ENCODE data around the gene VAMP4. TPM values are rescaled to one million over a fixed set of nuclear protein-coding genes. Genes with fewer than 3 reads are reported as not detected.

VAMP4 gene
- polyA plus RNA-seq, 1 of the 3 experiments (the other 2 are of a cell fraction), result 2.5 TPM

GRCh38 chr1:171754353-171754705 lies 12.5 kb upstream of the VAMP4 start:
- Histone ChIP-seq H3K4me3 (ENCODE audit: low read depth in 2 of 2, low read length in 1 of 2) (no peak overlapping the region), H3K27me3 (ENCODE audit: insufficient read depth) (no peaks in the 10 kb centered on the region), H3K79me2 (ENCODE audit: insufficient read depth) (no peaks in the 10 kb centered on the region), H3K9ac (no peak overlapping the region), H3K4me1 (ENCODE audit: control insufficient read depth in 1 of 2, insufficient read depth in 2 of 2, low read depth in 1 of 2, low read length in 1 of 2) (peaks cover 0 to 7% of the 10 kb centered on the region in 2 experiments; a peak in 2 of 4 replicates), H2AFZ (ENCODE audit: low read depth) (0 out of 2 replicates have a peak overlapping the region, but pooled peaks have one; percentile 4), H4K20me1 (ENCODE audit: insufficient read depth) (no peaks in the 10 kb centered on the region), H3K27ac (ENCODE audit: low read depth in 2 of 2, low read length in 1 of 2) (peak overlapping the region in 1 of 2 experiments; percentile 20; a peak in 1 of 4 replicates), H3K9me2 (no peaks in the 10 kb centered on the region), H3K4me2 (peak overlapping the region; percentile 2; the same call in 1 of the 2 replicates), H3K9me3 (no peaks in the 10 kb centered on the region), H3F3A (replicated peaks; ENCODE audit: insufficient read depth) (no peaks in the 10 kb centered on the region), H3K36me3 (replicated peaks in 1 of 2; ENCODE audit: control insufficient read depth in 1 of 2, insufficient read depth in 2 of 2, low read length in 1 of 2) (no peaks in the 10 kb centered on the region)
- CTCF ChIA-PET, result no interaction called here
- TF ChIP-seq MXI1 (IDR thresholded peaks at IDR 0.05; ENCODE audit: low read depth, low read length), result no peak
- TF ChIP-seq REST (IDR thresholded peaks at IDR 0.05; ENCODE audit: low read depth, low read length), result no peak
- no peak for TF ChIP-seq RAD21 (IDR thresholded peaks at IDR 0.05; ENCODE audit: low read length)
- TF ChIP-seq NFIC (IDR thresholded peaks at IDR 0.05; ENCODE audit: borderline replicate concordance), result no peak
- no peak for TF ChIP-seq YY1 (IDR thresholded peaks at IDR 0.05; ENCODE audit: low read depth)
- TF ChIP-seq EZH2phosphoT487 (IDR thresholded peaks at IDR 0.05; ENCODE audit: borderline replicate concordance, low read depth), result no peak
- TF ChIP-seq USF1 (IDR thresholded peaks at IDR 0.05; ENCODE audit: borderline replicate concordance, low read depth), result no peak
- no peak for TF ChIP-seq RXRA (IDR thresholded peaks at IDR 0.05; ENCODE audit: borderline replicate concordance, low read depth)
- no peak for TF ChIP-seq IRF3 (IDR thresholded peaks at IDR 0.05; ENCODE audit: low read depth, low read length)
- DNase-seq, result no peak
- 66% methylated on average over 4 of the region's 4 CpGs for WGBS (ENCODE audit: low lambda C conversion rate)
- POLR2A ChIA-PET, result no interaction called here

- DNase-seq, result no peak
- no peaks in the 10 kb centered on the region for H4K20me1 ChIP-seq (ENCODE audit: insufficient read depth)
- H3F3A ChIP-seq (replicated peaks; ENCODE audit: insufficient read depth), result no peaks in the 10 kb centered on the region
- POLR2A ChIA-PET, result no interaction called here
- CTCF ChIA-PET, result no interaction called here
- H3K4me3 ChIP-seq (ENCODE audit: low read depth in 2 of 2, low read length in 1 of 2), result no peak overlapping the region
- peaks cover 0 to 7% of the 10 kb centered on the region in 2 experiments; a peak in 2 of 4 replicates for H3K4me1 ChIP-seq (ENCODE audit: control insufficient read depth in 1 of 2, insufficient read depth in 2 of 2, low read depth in 1 of 2, low read length in 1 of 2)
- no peaks in the 10 kb centered on the region for H3K9me3 ChIP-seq
- H3K36me3 ChIP-seq (replicated peaks in 1 of 2; ENCODE audit: control insufficient read depth in 1 of 2, insufficient read depth in 2 of 2, low read length in 1 of 2), result no peaks in the 10 kb centered on the region
- 0 out of 2 replicates have a peak overlapping the region, but pooled peaks have one; percentile 4 for H2AFZ ChIP-seq (ENCODE audit: low read depth)
- H3K27ac ChIP-seq (ENCODE audit: low read depth in 2 of 2, low read length in 1 of 2), result peak overlapping the region in 1 of 2 experiments; percentile 20; a peak in 1 of 4 replicates
- WGBS (ENCODE audit: low lambda C conversion rate), result 42% methylated on average over 4 of the region's 4 CpGs
- no peak for TF ChIP-seq NFIC (IDR thresholded peaks at IDR 0.05; ENCODE audit: borderline replicate concordance)
- no peak overlapping the region for H3K9ac ChIP-seq
- H3K4me2 ChIP-seq, result peak overlapping the region; percentile 2; the same call in 1 of the 2 replicates
- no peaks in the 10 kb centered on the region for H3K27me3 ChIP-seq (ENCODE audit: insufficient read depth)
- no peaks in the 10 kb centered on the region for H3K79me2 ChIP-seq (ENCODE audit: insufficient read depth)
- H3K9me2 ChIP-seq, result no peaks in the 10 kb centered on the region
Observed at GRCh38 chr1:171753685-171754352, 12.0 kb upstream of the VAMP4 start.
